ENCODE results near the gene BOD1L1.

Gene BOD1L1

DNA sequence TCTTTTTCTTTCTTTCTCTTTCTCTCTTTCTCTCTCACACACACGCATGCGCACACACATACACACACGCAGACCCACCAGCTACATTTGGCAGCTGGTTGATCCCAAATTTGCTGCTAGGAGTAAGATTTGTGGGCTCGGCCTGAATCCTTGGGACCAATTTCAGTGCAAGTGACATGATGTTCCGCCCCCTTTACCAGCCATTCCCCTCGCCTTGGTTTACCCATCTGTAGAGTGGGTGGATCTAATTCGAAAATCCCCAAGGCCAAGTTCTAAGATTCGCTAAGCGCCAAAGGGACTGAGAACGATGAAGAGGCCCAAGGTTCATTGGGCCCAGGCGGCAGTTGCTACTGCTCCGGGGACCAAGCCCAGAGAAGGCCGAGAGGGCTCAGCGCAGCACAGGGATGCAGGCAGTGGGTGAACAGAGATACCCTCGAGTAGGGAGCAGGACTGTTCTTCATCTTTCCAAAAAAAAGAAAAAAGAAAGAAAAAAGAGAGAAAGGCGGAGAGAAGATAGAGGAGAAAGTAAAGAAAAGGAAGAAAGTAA lies 89.0 kb downstream of the BOD1L1 start:
- DNase-seq, result no peak

DNA sequence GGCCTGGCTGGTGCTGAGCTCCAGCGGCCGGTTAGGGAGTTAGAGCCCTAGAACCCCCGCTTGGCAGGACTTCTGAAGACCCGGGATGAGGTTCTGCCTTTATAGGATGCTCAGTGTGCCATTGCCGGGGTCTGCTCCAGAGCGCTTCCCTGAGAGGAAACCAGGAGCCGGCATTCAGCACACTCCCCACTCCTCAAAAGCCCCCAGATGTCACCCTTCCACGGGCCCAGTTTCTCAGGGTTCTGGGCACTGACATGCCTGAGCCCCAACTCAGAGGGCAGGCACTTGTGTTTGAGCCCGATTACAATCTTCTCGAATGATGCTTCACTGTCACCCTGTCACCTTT lies 89.7 kb downstream of the BOD1L1 start:
- no peak for DNase-seq

- no peak for DNase-seq
These were observed 90.3 kb downstream of the BOD1L1 start for GRCh38 chr4:13537011-13537831.

DNA sequence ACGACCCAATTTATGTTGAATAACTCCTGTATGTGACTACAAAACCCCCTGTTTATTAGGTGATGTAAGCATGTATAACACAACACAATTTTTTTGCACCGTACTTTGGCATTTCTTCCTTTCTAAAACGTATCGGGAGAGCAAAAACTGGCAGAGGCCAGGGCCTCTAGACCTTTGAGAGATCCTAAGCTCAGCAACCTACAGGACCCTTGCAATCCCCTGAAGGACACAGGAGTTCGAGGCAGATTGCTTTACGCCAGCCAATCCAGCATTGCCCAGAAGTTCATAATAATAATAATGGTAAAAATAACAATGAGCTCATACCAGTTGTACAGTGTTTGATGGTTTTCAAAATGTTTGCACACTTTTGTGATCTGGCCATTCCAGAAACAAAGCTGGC lies 90.9 kb downstream of the BOD1L1 start:
- no peak for DNase-seq

DNA sequence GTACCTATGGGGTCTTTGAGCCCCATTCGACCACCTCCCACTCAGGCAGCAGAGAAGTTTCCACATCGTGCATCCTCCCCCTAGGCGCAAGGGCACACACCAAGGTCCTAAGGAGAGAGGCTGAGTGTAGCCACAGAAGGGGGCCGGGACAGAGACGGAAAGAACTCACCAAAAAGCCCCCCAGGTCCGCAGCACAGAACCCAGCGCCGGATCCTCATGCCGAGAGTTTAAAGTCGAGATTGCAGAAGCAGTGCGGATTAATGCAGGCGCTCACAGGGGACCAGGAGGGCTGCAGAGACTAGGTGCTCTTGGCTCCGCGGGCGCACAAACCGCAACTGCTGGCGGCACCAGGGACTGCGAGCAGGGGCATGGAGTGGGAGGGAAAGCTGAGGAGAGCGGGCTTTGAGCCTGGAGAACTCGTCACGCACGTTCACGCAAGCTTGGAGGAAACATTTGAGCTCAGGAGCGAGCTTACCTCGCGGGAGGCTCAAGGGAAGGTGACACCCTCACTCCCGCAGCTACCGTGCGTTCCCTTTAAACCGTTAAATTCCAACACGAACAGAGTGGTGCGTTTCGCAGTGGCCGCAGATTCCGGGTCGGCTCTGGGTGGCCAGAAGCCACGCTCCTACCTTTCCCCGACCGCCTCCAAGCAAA lies 91.7 kb downstream of the BOD1L1 start:
- no peak for DNase-seq

- DNase-seq, result no peak
These were observed 92.4 kb downstream of the BOD1L1 start for GRCh38 chr4:13535118-13535517.

DNA sequence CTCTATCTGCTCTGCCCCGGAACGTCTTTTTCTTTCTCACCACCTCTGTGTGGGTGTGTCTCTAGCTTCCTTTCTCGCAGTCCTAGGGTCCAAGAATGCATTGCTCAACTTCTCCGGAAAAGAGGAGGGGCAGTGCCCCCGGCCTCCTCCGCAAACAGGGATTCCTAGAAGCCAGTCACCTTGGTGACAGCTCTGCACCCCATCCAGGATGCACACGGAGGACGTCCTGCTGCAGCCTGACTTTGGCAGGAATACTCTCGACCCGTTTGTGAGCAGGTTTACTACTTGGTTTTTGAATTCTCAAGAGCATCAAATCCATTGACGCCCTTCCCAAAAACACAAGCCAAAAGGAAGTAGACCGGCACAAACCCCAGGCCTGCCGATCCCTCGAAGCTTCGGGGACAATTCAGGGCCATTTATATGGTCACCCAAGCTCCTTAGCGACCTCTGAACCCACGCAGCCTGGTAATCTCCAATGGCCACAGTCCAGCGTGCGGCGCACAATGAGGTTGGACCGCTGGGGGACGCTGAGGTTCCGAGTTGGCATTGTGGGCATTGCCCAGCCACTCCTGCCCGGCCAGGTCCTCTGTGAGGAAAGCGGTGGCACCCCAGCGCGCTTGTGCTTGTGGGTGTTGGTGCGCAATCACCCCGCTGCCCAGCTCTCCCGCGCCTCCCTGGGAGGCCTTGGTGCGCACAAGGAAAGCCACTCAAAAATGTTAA lies 93.0 kb downstream of the BOD1L1 start:
- DNase-seq, result no peak

DNA sequence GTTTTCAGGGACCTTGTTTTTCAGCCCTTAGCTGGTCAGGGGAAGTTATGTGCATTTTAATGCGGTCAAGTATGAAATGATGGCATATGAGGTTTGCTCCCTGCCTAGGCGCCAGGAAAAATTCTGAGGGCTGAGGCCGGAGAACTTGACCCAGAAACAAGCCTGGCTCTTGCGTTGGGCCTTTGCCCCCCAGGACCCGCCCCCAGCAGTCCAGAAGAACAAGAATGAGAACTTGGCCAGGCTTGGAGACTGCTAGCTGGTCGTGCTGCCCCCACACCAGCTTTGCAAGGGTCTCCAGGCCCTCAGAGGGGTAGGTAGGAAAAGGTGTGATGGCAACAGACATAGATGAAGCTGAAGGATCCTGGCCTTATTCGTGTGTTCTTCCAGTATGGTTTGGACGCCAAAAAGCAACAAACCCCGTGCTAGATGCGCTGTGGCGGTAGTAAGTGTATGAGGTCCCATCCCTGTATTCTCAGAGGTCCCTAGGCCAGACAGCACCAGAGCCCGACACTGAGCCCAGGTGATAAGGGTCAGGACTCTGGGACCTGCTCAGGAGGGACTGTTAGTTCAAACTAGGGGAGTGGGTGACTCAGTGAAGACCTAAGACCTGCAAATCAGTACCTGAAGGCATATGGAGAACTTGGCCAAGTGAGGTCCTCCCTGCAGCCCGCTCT lies 93.7 kb downstream of the BOD1L1 start:
- DNase-seq, result no peak

GRCh38 chr4:13531625-13531998 lies 95.9 kb downstream of the BOD1L1 start:
- DNase-seq, result no peak

- DNase-seq, result no peak
These were observed 96.5 kb downstream of the BOD1L1 start for GRCh38 chr4:13530823-13531624.

- no peak for DNase-seq
These were observed 98.2 kb downstream of the BOD1L1 start for GRCh38 chr4:13529128-13529919.

- no peak for DNase-seq
These were observed 98.8 kb downstream of the BOD1L1 start for GRCh38 chr4:13528821-13529127.

DNA sequence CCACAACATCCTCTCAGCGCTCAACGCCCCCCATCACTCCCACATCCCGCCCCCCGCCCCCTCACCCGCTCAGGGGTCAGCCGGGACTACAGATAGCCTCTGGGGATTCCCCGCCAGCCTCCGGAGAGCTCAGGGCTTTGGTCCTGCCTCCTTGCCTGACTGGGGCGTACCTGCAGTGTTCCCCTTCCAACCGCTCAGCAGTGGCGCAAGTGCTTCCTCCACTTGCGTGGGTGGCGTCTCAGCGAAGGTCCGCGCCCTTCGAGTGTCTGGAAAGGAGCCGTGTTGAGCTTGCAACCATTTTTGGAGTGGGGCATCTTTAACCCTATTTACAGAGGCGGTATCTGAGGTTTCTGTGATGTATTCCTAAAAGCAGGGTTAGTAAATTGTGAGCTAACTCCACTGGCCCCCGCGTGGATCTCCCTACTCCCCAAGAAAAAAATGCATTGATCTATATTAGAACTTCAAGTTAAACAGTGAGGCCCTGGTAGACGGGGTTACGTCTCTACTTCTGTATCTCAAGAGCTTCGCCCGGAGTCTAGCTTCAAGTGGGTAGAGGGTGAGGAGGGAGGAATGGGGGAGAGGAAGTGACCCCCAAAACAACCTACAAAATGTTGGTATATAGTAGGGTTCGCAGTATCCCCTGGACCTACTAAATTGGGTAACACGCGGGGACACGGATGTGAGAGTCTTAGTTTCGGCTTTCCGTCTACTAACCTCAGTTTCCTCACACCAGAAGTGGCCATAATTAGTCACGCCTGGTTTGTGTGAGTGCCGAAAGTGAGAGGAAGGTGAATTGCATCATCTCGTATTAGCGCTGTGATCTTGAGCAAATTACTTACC lies 99.3 kb downstream of the BOD1L1 start:
- DNase-seq, result peak; percentile 69

- no peak for DNase-seq
These were observed 100.1 kb downstream of the BOD1L1 start for GRCh38 chr4:13527192-13527980.

- DNase-seq, result no peak
These were observed 100.9 kb downstream of the BOD1L1 start for GRCh38 chr4:13526658-13527057.

DNA sequence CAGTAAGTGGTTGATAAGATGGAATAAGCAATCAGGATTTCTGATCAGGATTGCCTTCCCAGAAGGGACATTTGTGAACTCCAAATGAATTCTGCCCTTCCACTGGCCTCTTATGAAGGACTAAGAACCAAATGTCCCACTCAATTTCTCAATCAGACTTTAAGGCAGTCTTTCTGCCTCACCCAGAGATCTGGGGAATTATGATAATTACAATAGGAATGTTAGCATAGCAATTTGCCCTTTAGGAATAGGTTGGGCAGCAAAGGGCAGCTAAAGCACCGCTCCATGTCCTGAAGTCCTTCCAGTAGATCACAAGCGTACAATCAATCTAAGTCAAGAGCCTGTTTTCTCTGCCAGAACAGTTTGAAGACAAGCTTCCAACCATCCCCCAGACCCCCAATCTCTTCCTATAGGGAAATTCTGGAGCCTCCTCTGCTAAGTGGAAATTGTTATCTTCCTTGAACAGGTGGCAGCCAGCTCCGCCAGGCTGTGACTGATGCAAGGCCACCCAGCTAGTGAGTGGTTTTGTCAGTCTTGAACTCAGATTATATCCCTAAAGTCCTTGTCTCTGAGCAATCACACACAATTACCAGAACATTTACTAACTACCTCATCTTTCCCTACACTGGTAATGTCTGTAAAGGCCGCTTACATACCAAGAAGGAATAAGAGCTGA lies 101.8 kb downstream of the BOD1L1 start:
- DNase-seq, result no peak

GRCh38 chr4:13524504-13525243 lies 102.9 kb downstream of the BOD1L1 start:
- DNase-seq, result no peak
